GM21367 (cell line): ENCODE results near the gene PYROXD2.

ENCODE experiments used
- ATAC-seq: cut with Tn5 transposase; IDR thresholded peaks from one replicate; pipeline ENCODE4 v1.9.1; 2021; ENCODE audit not compliant: unreplicated experiment

PYROXD2 gene

GRCh38 chr10:98340261-98340939 is 74.6 kb downstream of the PYROXD2 start:
- ATAC-seq = peak; percentile 40

GRCh38 chr10:98339799-98340198 is 75.2 kb downstream of the PYROXD2 start:
- peak; percentile 69 for ATAC-seq

- no peak for ATAC-seq
These were observed 76.1 kb downstream of the PYROXD2 start for GRCh38 chr10:98338896-98339295.

GRCh38 chr10:98338318-98338717 is 76.7 kb downstream of the PYROXD2 start:
- no peak for ATAC-seq

GRCh38 chr10:98337484-98337883 is 77.5 kb downstream of the PYROXD2 start:
- no peak for ATAC-seq
